ENCODE measurements around the gene ABCC6.

Gene ABCC6

DNA sequence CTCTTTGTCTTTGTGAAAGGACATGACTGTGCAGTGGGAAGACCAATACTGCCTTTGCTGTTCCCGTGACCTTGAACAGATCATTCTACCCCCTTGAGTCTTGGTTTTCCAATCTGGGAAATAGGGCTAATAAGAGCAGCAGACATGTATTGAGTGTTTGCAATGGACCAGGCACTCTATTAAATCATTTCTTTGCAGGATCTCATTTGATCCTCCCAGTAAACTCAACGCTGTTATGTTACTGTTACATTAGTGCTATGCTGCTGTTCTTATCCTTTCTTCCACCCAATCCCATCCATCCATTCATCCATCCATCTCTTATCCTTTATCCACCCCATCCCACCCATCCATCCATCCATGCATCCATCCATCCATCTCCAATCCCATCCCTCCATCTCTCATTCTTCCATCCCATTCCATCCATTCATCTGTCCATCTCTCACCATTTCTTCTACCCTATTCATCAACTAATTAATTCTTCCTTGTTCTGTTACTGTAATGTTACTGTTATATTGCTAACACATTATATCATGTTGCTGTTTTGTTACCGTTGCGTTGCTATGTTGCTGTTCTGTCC is 65.1 kb downstream of the ABCC6 start:
- TF ChIP-seq GATA3 (IDR thresholded peaks at IDR 0.05; ENCODE audit: low read depth, low read length) (no peak), GATA2 (IDR thresholded peaks at IDR 0.05; ENCODE audit: low read depth, low read length) (no peak)

DNA sequence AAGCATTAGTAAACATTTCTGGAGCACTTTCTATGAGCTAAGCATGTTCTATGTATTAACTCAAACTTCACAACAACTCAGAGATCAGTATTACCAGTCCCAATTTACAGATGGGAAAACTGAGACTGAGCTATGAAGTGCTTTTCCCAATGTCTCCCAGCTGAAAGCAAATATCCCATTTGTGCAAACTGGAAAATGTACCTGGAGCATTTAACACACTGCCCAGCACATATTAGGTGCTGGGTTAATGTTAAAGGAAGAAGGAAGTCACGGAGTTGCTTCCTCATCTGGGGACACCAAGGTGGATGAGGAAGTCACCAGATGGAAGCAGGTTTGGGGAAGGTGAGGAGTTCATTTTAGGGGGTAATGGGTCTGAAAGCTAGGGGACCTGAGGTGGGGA is 66.1 kb downstream of the ABCC6 start:
- no peak for TF ChIP-seq GATA3 (IDR thresholded peaks at IDR 0.05; ENCODE audit: low read depth, low read length)
- TF ChIP-seq GATA2 (IDR thresholded peaks at IDR 0.05; ENCODE audit: low read depth, low read length): no peak

DNA sequence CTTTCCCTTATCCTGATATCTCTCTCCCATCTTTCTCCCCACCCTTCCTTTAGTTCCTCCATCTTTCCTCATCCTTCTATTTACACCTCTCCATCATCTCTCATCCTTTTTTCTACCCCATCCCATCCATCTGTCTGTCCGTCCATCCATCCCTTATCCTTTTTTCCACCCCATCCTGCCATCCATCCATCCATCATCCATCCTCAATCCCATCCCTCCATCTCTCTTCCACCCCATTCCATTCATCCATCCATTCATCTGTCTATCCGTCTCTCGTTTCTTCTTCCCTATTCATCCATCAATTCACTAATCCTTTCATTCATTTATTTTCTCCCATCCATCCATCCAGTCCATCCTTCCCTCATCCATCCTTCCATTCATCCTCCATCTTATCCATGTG is 68.1 kb downstream of the ABCC6 start:
- TF ChIP-seq GATA2 (IDR thresholded peaks at IDR 0.05; ENCODE audit: low read depth, low read length): no peak
- no peak for TF ChIP-seq GATA3 (IDR thresholded peaks at IDR 0.05; ENCODE audit: low read depth, low read length)

DNA sequence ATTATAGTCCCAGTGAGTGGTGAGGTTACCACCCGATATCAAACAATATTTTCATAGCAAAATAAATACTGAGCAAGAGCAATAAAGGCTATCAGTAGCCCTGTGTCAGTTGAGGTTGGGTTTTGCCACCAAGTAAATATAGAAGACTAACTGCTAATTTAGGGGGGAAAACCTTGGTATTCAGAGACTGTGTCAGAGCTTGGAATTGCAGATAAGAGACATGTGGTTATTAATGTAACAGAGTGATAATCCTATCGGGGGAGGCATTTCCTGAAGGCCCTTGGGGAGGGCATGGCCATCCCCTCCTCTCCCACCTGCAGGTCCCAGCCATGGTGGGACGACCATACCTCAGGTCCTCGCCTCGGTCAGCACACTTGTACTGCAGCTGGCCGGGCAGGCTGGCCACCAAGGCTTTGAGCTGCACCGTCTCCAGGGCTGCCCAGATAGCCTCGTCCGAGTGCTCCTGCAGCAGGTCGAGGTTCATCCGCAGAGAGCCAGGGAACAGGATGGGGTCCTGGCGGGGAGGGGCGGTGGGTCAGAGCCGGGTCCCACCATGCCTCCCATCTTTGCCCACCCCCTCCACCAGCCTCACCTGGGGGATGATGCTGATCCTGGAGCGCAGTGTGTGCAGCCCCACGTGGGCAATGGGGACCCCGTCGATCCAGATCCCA is 68.9 kb downstream of the ABCC6 start:
- no peak for TF ChIP-seq GATA3 (IDR thresholded peaks at IDR 0.05; ENCODE audit: low read depth, low read length)
- TF ChIP-seq GATA2 (IDR thresholded peaks at IDR 0.05; ENCODE audit: low read depth, low read length): no peak

DNA sequence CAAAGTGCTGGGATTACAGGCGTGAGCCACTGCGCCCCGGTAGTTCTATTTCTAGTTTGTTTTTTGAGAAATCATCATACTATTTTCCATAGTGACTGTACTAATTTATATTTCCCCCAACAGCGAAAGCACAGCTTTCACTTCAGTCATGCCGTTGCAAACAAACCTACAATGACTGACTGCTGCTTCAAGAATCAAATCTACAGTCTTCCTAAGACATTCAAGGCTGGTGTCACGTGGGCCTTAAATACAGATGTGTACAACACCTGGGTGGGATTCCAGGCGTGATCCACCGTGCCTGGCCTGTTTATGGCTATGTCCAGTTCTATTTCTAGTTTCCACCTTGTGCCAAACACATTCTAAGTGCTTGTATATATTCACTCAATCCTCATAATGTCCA is 72.0 kb downstream of the ABCC6 start:
- TF ChIP-seq GATA2 (IDR thresholded peaks at IDR 0.05; ENCODE audit: low read depth, low read length): no peak
- TF ChIP-seq GATA3 (IDR thresholded peaks at IDR 0.05; ENCODE audit: low read depth, low read length): no peak

DNA sequence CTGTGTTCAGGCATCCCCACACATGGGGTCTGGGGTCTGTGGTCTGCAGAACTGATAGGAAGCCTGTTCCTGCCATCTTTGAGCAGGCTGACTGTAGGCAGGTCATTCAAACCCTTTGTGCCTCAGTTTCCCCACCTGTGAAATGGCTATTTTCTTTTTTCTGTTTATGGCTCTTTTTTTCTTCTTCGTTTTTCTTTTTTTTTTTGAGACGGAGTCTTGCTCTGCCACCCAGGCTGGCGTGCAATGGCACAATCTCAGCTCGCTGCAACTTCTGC is 72.5 kb downstream of the ABCC6 start:
- no peak for TF ChIP-seq GATA3 (IDR thresholded peaks at IDR 0.05; ENCODE audit: low read depth, low read length)

DNA sequence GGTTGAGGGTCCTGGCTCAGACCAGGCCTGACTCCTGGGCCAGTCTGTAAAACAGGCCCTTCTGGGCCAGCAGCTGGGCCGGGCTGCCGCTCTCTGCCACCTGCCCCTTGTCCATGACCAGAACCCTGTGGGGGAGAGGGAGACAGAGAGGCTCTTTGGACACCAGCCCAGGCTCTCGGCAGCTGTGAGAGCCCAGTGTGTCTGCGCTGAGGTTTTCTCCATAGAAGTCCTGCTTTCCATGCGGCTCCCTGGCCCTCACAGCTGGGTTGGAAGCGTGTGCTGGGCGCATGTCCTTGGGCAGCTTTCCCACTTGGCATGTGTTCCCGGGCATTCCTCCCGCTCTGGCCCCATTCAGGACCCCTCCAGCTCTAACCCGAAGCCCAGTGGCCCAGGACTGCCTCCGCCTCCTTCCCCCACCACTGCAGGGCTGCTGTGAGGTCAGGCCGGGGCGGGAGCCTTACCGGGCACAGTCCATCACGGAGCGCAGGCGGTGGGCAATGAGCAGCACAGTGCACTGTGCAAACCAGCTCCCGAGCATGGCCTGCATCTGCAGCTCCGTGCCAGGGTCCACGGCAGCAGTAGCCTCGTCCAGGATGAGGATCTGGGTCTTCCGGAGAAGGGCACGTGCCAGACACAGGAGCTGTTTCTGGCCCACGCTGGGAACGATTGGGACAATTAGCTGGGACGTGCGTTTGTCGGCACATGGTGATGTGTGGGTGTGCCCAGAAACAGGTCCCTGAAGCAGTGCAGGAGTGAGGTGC is 73.0 kb downstream of the ABCC6 start:
- TF ChIP-seq GATA2 (IDR thresholded peaks at IDR 0.05; ENCODE audit: low read depth, low read length): no peak
- no peak for TF ChIP-seq GATA3 (IDR thresholded peaks at IDR 0.05; ENCODE audit: low read depth, low read length)

DNA sequence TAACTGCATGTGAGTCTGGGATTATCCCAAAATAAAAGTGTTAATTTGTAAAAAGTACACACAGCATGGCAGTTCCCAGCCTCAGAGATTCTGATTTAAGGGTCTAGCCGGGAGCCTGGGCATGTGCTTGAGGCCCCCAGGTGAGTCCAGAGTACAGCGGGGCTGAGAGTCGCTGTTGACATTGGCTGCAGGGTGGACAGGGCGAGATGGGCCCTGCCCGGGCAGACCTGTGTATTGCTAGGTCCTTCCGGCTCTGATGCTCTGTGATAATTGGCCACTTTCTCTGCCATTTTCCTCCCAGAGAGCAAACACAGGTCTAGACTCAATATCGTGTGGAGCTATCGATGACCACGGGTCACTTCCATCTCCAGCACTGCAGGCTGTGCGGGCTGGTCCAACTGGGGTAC is 73.6 kb downstream of the ABCC6 start:
- no peak for TF ChIP-seq GATA3 (IDR thresholded peaks at IDR 0.05; ENCODE audit: low read depth, low read length)
- TF ChIP-seq GATA2 (IDR thresholded peaks at IDR 0.05; ENCODE audit: low read depth, low read length): no peak

DNA sequence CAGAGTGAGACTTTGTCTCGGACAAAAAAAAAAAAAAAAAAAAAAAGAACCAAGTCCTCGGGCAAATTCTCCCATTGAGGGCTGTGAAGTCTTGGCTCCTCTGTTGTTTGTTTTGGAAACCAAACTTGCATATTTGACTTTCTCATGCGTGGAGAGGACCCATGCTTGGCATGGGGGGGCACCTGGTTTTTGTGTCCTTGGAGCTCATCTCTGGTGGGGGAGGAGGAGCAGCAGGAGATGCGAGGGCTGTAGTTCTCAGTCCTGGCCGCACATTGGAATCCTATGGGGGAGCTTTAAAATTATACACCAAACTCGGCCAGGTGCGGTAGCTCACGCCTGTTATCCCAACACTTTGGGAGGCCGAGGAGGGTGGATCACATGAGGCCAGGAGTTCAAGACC is 74.5 kb downstream of the ABCC6 start:
- TF ChIP-seq GATA2 (IDR thresholded peaks at IDR 0.05; ENCODE audit: low read depth, low read length): no peak
- TF ChIP-seq GATA3 (IDR thresholded peaks at IDR 0.05; ENCODE audit: low read depth, low read length): no peak

DNA sequence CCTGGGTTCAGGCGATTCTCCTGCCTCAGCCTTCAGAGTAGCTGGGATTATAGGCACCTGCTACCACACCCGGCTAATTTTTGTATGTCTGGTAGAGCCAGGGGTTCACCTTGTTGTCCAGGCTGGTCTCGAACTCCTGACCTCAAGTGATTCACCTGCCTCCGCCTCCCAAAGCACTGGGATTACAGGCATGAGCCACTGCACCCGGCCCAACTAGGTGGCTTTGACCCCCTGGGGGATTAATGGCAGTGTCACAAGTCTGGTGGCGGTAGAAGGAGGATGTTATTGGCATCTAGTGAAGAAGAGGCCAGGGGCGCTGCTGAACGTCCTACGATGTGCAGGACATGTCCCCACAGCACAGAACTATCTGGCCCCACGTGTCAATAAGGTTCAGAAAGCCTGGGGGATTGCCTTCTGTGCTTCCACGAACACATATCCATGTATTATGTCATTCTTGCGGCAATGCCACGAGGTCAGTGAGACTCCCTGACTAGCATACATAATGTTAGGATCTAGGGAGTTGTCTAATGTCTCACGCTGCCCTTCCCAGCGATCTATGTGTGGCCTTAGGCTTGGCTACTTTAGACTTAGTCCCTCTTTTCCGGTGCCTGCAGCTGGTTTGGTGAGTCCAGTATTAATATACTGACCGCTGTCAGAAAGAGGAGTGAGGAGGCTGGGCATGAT is 75.8 kb downstream of the ABCC6 start:
- no peak for TF ChIP-seq GATA2 (IDR thresholded peaks at IDR 0.05; ENCODE audit: low read depth, low read length)
- no peak for TF ChIP-seq GATA3 (IDR thresholded peaks at IDR 0.05; ENCODE audit: low read depth, low read length)

DNA sequence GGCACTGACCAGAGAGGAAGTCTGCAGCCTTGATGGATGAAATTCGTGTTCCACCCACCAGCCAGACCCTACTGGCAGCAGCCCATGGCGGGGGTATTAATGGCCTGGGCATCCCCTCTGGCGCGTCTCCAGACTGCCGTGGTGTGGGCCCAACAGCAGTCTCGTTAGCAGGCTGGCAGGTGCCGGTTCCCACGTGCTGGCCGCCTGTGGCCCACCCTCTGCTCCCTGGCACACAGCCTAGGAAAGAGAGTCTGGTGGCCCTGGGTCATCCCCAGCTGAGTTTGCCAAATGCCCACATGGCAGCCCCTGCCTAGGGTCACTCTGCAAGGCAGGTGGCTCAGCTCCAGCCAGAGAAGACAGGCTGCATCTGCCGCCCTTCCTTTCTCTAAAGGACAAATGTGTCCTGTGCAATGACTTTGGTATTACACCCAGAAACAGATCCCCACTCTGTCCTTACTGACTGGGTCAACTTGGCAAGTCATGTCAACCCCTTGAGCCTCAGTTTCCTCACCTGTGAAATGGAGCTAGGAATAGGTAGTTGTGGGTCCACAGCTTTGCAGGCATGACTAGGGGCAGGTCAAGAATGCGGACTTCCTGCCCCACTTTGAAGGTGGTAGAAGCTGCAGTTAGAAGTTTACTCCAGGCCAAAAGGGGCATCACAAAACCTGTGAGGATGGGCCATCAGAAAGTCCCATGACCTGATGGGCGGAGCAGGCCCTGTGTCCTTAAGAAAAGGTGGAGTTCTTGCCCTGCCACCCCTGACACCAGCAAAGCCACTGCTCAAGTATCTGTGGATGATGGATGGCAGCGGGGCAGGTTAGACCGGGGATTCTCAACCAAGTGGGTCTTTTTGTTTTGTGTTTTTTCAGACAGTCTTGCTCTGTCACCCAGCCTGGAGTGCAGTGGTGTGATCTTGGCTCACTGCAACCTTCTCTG is 76.6 kb downstream of the ABCC6 start:
- TF ChIP-seq GATA2 (IDR thresholded peaks at IDR 0.05; ENCODE audit: low read depth, low read length) (no peak), GATA3 (IDR thresholded peaks at IDR 0.05; ENCODE audit: low read depth, low read length) (no peak)

DNA sequence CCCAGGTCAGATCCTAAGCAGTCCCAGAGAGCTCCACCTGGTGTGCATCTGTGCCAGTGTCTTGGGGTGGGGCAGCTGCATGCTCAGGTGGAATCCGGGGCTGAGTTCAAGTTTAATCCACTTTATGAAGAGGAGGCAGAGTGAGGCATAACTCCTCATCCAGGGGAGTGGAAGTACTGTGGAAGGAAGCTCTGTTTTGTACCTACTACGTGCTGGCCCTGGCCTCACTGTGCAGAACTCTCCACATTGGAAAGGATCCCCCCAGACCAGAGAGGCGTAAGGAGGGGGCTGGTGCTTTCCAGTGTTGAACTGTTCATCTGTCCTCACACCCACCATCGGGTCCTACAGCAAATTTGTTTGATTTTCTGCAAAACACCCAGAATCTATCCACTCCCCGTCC is 78.0 kb downstream of the ABCC6 start:
- TF ChIP-seq GATA2 (IDR thresholded peaks at IDR 0.05; ENCODE audit: low read depth, low read length): no peak
- TF ChIP-seq GATA3 (IDR thresholded peaks at IDR 0.05; ENCODE audit: low read depth, low read length): no peak

DNA sequence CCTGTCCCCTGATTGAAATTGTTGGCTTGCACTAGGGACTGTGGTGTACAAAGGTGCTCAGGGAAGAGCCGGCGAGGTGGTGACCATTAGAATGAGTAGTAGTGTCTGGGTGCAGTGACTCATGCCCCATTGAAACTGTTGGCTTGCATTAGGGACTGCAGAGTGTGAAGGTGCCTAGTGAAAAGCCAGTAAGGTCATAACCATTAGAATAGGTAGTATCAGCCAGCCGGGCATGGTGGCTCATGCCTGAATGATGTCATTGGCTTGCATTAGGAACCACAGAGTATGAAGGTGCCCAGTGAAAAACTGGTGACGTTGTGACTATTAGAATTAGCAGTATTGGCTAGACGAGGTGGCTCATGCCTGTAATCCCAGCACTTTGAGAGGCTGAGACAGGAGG is 78.9 kb downstream of the ABCC6 start:
- TF ChIP-seq GATA2 (IDR thresholded peaks at IDR 0.05; ENCODE audit: low read depth, low read length) (no peak), GATA3 (IDR thresholded peaks at IDR 0.05; ENCODE audit: low read depth, low read length) (no peak)

DNA sequence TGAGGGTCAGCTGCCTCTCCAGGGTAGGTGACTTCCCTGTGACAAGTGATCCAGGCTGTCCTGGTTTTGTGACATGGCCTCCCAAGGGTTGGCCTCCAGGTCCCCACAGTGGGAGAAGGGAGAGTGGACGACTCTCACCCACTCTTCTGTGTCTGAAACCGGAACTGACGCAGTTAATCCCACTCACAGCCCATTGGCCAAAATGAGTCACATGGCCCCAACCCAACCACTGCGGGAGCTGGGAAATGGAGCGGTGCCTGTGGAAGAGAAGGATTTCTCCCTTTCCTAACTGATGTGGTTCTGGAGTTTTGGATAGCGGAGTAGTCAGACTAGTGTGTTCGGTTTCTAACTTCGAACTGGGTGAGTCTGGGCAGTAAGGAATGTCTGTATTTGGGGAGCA is 79.4 kb downstream of the ABCC6 start:
- TF ChIP-seq GATA3 (IDR thresholded peaks at IDR 0.05; ENCODE audit: low read depth, low read length): no peak
- TF ChIP-seq GATA2 (IDR thresholded peaks at IDR 0.05; ENCODE audit: low read depth, low read length): no peak

All from SH-SY5Y (cell line).